NOMO-1 treated with DMSO at 0.1 percent for 48 hours (cell line): ENCODE data around the gene PDK2.

Source experiments
- DNase-seq: peaks from one replicate; lab custom pipeline; 2025; ENCODE audit not compliant: unreplicated experiment; lab: John Stamatoyannopoulos, UW

The PDK2 gene

DNA sequence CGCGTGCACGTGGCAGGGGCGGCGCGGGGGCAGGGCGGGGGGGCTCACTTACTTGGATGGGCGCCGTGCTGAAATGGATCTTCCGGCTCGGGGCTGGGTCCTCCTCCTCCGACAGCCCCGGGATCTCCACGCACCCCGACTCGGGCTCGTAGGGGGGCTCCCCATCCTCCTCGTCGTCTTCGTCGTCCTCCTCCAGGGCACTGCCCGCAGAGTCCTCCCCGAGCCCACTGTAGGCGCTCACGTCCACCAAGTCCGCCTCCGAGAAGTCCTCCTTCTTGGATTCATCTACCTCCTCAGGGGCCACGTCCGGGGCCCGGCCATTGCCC is 53.9 kb downstream of the PDK2 start:
- DNase-seq: no peak

DNA sequence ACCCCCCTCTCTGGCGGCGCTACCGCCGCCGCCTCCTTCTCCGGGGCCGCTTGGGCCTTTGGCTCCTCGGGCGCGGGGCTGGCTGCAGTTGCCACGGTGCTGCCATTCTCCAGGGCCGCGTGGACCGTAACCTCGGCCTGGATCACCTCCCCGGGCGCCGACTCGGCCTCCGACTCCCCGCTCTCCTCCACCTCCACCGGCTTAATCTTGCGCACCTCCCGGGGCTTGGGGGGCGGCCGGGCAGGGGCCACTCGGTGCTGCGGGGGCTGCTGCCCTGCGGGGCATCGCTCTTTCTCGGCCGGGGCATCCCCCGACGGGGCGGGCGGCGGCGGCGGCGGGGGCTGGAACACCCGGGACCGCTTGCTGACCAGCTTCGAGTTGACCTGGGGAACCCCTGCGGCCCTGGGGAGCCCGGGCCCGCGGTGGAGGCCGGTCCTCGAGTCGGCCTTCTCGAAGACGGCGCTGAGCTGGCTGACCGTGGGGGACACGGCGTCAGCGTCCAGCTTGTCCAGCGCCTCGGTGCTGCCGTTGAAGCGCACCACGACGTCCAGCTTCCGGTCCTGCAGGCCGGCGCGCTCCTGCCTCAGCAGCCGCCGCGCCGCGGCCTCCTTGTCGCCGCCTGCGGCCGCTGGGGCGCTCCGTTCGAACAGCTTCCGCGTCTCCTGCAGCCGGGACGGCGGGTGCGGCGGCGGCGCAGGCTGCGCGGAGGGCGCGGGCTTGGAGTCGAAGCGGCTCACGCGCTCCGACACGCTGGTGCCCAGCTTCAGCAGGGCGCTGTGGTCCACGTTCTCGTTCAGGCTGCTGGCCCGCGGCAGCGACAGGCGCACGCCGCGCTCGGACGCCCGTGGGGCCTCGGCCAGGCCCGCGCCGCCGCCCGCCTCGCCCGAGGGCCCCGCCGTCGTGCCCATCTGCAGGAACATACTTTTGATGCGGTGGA is 54.5 kb downstream of the PDK2 start:
- DNase-seq: peak; percentile 37

DNA sequence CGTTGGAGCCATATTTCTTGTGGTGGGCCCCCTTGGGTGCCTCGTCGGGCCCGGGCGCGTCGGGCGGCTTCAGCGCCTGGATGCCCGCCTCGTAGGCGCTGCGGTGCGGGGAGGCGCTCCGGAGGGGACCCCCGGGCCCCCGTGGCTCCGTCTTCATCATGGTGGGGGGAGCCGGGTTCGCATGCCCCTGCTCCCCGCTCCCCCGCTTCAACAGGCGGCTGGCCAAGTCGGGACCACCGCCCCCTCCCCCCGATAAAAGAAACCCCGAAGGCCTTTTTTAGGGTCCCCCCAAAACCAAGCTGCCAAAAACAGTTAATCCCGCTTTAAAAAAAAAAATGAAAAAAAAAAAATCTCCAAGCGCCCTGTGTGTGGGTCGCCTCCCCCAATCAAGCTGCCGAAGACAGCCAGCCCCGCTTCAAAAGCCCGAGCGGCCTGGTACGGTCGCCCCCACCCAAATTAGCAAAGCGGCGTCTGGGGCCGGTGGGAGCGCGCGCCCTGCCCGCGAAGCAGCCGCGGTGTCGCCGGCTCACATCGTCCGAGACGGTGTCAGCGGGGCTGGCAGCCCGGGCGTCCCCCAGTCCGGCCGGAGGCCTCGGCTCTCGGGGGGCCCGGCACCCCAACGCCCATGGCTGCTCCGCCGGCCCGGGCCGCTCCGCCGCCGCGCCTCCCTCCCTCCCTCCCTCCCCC is 55.3 kb downstream of the PDK2 start, which contains the start of gene PPP1R9B:
Gene PPP1R9B (minus strand): TSS at position 324 of the 687 bp plus-strand sequence. CDS start 164 bp downstream, at position 160.
- no peak for DNase-seq

DNA sequence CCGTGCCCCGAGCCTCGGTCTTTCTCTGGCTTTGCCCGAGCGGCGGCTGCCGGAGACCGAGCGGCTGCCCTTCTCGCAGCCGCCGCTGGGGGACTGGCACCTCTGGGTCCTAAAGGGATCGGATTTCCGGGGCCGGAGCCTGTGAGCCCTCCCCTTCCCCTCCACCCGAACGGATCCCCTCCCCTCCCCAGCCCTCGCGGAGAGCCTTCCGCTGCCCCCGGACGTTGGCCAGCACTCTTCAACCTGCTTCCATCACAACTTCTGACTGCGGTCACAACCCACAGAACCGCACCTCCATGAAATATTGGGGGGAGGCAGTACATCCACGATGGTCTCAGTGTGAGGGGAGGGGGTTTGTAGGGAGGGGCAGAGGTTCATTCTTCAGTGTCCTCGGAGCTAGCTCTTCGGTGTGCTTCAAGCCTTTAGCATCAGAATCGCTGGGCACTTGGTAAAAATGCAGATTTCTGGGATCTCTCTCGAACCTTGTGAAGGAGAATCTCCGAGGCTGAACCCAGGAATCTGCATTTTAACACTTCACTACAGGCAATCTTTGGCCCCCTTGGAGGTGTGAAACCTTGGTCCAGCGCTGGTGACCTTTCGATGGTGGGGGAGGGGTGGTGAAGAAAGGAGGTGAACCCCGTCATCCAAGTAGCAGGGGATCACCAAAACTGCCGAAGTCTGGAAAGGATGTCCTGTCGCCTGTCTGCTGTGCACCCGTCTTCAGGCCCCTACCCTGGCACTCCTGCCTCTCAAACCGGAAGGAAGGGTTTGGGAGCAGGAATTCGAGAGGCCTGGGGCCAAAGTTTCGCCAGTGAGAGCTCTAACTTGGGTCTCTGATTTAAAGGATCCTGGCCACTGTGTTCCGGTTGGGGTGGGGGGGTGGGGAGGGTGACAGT is 56.1 kb downstream of the PDK2 start:
- DNase-seq: peak; percentile 91

GRCh38 chr17:50151937-50152547 is 56.9 kb downstream of the PDK2 start:
- DNase-seq: peak; percentile 67

DNA sequence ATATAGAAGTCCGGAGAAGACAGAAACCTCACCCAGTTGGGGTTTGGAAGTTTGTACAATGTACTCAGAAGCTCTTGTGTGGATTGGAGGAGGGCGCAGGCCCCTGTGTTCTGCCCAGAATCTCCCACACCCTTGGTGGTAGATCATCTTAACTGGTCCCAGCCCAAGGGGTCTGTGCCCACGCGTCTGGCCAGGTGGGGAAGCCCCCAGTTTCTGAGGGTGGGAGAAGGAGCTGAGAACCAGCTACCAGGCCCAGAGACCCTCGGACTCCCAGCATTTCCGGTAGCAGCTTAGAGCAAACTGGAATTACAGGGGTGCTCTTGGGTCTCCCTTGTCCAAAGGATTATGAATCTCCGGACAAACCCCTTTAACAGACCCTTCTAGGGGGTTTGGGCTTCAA is 57.6 kb downstream of the PDK2 start:
- DNase-seq: no peak

DNA sequence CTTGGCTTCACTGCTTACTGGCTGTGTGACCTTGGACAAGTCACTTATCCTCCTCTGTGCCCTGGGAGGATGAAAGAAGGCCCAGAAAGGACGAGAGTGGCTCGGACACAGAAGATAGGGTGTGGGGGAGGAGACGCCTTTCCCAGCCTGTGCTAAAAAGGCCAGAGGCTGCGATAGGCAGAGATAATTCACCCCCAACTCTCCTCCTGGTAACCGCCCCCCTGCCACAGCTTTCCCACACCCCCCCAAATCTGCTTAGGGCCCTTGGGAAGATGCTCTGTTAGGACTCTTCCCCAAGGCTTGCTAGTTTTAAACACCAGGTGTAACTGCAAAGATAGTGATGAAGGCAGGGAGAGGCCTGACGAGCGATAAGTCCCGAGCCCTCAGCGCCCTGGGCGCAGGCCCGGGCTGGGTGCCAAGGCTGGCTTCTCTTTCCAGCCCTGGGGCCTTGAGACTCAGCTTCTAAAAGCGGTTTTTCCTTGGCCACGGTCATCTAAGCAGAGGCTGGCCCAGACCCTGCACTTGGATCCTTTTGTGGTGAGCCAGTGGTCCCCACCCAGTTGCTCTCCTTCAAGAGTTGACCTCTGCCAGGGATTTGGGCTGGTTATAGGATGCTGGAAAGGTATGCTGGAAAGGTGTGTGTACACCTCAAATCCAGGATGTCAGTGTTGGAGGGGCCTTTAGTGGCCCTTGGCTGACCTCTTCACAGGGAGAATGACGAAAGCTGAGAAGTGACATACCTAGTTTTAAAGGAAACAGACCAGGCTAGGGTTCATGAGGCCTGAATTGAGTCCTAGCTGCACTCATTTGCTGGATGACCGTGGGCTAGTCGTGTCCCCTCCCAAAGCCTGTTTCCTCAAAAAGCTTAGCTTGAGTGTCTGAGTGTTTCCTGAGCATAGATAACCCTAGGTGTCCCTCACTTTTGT is 58.8 kb downstream of the PDK2 start:
- DNase-seq: no peak

DNA sequence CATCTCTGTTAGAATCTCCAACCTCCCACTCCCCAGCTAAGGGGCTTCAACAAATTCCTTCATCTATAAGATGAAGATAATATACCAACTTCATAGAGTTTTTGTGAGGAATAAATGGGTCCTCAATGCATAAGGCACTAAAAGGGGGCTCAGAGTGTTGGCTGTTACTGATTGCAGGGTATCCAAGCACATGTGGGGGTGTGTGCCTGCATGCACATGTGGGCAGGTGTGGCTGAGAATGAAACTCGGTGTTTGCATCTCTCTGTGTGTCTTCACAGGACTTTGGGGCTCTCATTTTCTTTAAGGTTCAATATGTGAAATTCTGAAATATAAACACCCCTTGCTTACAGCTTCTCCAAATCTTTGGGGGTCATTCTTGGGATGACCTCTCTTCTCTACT is 59.5 kb downstream of the PDK2 start:
- no peak for DNase-seq

DNA sequence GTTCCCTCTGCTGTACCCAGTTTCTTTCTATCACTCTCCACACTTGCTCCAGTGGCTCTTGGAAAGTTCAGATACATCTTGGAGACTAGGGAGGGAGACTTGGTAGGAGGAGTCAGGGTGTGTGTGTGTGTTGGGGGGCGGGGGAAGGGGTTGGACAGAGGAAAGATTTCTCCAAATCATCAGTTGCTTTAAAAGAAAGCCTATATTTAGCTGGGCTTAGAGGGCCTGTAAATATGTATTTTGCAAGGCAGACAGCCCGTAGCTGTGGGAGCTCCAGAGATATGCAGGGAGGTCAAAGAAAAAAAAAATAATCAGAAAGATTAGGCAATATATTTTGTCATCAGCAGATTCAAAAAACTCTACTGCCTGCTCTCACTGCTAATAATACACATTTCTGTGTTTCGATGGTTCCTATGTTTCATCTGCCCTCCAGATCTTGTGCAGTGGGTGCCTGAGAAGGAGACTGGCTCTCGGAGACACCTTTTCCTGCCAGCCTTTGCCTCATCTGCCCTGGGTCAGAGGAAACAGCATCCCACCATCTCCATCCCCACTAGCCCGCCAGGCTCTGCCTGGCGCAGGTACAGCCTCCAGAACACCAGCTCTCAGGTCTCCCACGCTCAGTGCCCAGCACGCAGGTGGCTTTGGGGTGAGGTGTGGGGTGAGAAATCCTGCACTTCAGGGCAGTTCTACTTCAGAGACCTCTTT is 60.1 kb downstream of the PDK2 start:
- DNase-seq: peak; percentile 18

- DNase-seq: no peak
Observed at GRCh38 chr17:50157891-50158290, 62.7 kb downstream of the PDK2 start.

DNA sequence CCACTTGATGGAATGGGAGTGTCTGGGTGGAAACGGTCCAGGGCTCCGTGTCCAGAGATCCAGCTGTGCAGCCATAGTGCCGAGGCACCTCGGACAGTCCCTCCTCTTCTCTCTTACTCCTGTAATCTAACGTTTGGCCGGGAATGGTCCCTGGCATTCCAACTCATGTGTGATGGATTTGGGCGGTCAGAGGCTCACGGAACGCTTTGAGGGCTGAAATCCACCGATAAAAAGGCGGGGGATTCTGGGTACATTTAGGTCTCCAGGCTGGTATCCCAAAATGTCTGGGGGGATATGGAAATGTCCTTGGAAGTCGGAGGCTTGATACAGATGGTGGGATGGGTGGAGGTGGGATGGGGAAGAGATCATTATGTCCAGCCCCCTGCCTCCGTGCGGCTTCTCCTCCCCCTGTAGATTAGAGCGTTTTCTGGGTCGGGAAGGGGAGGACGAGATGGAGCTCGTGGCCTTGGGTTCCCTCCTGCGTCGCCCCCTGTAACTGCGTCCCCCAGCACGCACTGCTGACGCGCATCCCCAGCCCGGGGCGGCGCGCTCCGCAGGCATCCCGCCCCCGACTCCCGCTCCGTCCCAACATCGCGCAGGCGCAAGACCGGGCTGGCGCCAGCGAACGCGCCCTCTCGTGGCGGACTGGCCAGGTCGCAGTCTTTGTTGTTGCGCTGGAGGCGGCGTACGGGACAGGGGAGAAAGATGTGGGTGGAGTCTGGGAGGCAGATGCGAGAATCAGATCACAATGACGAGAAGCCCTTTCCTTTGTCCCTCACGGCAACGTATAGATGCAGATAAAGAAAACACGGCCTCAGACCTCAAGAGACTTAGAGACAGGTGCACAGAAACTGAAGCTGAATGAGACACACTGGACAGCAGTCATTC is 66.1 kb downstream of the PDK2 start:
- DNase-seq: peak; percentile 84
